ENCODE measurements around the gene HSPA4.
"Not testable (repeated sequence)": the region's sequence is repeated elsewhere in the genome, so short reads cannot be mapped to it uniquely, and the experiment has no call there.

The HSPA4 gene

DNA sequence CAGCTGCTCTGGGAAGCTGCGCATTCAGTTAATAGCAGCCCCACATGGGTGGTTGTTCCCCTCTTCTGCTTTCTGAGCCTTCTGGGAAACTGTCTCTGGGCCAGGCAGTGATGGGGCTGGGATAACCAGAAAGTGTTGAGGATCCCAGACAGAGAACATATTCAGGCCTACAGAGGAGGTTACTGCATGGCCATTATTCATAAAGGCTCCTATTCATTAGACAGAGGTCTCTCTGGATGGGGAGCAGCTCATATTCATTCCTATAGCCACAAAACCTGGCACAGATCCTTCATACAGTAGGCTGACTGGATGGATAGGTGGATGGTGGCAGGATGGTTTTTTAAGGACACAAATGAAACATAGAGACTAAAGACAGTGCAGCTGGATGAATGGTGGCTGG is 76.3 kb downstream of the HSPA4 start:
- no peak for DNase-seq

DNA sequence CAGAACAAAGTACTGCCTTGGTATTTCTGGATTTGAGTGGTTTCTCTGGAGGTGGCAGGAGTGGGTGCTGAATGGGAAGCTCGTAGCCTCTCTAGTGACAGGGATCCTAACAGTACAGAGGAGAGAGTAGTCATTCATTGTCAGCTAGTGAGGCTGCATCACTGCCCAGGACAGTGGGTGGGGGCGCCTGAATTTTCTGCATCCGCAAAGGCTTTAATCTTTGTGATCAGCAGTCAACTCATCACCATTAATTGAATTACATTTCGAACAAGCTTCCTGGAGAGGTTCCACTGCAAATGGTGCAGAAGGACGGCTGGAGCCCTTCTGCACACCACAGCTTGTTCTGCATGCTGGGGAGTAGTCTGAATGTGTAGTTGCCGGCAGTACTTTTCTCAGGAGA is 77.5 kb downstream of the HSPA4 start:
- DNase-seq: no peak

DNA sequence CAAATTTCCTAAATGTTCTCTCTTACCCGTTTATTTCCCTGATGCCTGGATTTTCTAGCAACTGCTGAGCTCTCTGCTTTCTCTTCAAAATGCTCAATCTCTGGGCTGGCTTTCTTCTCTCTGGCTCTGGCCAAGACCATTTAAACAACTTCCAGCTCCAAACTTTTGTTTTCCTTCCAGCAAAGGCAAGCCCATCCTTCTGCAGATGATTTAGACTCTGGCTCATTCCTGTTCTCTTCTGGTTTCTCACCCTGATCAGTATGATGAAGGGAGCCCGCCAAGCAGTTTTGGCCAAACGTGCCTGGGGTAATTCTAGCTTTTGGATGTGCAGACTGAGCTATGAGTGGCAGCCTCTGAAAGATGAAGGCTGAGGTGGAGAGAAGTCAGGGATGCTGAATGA is 78.1 kb downstream of the HSPA4 start:
- DNase-seq: no peak

DNA sequence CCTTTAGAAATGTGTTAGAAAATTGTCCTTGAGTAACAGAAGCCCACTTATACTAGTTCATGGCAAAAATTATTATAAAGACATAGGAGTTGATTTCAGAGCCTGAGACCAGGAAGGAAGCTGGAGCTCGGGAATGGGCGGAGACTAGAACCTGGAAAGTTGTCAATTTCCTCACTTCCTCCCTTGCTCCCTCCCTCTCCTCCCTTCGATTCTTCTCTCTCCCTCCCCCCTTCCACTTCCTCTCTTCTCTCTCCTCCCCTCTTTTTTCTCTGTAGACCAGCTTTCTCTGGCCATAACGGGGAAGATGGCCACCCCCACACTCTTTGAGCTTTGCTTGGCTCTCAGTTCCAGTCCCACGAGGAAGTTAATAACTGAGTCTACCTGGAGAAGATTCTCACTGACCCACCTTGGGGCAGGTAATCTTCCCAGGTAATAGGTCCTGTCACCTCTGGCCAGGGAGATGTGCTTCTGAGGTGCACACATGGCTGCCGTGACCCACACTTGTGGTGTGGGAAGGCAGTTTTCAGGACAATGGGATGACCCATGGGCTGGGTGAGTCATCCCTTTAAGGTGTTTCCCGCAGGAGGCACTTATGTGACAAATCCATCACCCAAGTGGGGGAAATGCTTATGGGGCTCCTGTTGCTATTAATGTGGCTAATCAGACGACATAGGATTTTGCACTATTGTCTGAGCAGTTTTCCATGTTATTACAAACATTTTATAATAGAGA is 78.7 kb downstream of the HSPA4 start:
- no peak for DNase-seq

DNA sequence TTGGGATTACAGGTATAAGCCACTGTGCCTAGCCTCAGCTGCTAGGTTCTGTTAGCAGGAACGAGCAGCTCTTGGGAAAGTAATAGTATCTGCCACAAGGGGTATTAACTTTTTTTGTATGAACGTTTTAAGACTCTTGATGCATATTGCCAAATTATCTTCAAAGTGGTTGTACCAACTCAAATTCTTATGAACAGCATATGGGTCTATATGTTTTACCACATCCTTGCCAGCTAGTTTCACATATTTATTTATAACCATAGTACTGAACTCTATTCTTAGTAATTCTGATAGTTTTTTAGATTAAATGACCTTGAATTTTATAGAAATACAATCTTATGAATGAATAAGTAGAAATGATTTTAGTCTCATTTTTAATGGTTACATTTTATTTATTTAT is 80.9 kb downstream of the HSPA4 start:
- DNase-seq: no peak

DNA sequence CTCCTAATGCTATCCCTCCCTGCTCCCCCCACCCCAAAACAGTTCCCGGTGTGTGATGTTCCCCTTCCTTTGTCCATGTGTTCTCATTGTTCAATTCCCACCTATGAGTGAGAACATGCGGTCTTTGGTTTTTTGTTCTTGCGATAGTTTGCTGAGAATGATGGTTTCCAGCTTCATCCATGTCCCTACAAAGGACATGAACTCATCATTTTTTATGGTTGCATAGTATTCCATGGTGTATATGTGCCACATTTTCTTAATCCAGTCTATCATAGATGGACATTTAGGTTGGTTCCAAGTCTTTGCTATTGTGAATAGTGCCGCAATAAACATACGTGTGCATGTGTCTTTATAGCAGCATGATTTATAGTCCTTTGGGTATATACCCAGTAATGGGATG is 81.4 kb downstream of the HSPA4 start:
- not testable (repeated sequence) for DNase-seq

DNA sequence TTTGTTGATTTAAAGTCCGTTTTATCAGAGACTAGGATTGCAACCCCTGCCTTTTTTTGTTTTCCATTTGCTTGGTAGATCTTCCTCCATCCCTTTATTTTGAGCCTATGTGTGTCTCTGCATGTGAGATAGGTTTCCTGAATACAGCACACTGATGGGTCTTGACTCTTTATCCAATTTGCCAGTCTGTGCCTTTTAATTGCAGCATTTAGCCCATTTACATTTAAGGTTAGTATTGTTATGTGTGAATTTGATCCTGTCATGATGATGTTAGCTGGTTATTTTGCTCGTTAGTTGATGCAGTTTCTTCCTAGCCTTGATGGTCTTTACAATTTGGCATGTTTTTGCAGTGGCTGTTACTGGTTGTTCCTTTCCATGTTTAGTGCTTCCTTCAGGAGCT is 85.1 kb downstream of the HSPA4 start:
- DNase-seq: not testable (repeated sequence)

DNA sequence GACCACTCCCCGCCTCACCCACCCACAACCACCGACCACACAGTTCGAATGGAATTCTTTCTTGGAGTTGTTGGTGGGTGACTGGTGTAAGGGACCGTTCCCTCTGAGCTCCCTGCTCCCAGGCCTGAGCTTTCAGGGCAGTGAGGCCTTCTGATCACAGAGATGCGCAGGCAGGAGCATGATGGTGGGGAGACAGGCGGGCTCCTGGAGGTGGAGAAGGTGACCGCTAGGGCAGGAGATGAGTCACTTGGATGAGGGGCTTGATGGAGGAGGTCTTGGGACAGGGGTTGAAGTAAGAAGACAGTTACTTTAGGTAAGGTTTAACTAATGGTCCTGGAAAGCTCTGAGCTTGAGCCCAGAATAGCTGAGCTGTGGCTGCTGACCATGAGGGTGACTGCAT is 88.5 kb downstream of the HSPA4 start:
- DNase-seq: no peak

DNA sequence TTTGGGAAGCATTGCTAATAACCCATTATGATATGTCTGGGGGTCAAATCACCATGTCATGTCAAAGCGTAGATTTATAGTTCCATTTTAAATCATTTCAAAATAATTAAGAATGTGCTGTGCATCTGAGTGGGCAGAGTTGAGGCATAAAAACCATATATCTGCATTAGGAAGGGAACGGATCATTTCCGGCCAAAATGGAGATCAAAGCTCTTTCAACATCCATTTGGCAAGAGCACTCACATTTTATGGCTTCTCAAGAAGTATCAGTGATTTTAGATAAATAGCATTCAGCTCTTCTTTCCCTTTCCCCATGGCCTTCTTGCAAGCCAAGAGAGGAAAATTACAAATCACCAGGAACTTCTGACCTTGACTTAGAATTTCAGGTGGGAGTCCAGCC is 89.9 kb downstream of the HSPA4 start:
- DNase-seq: no peak

DNA sequence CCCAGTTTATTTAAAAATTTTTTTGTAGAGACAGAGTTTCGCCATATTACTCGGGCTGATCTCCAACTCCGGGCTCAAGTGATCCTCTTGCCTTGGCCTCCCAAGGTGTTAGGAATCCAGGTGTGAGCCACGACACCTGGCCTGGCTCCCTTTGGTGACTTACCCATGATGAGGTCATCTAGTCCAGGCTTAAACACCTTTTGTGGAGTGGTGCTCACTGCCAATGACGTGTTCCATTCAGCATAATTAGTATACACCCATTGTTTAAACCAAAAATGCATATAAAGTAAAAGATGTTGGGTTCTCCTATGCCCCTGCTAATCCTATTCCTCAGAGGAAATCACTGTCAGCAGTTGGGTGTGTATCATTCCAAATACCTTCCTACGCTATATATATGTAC is 91.0 kb downstream of the HSPA4 start:
- no peak for DNase-seq

DNA sequence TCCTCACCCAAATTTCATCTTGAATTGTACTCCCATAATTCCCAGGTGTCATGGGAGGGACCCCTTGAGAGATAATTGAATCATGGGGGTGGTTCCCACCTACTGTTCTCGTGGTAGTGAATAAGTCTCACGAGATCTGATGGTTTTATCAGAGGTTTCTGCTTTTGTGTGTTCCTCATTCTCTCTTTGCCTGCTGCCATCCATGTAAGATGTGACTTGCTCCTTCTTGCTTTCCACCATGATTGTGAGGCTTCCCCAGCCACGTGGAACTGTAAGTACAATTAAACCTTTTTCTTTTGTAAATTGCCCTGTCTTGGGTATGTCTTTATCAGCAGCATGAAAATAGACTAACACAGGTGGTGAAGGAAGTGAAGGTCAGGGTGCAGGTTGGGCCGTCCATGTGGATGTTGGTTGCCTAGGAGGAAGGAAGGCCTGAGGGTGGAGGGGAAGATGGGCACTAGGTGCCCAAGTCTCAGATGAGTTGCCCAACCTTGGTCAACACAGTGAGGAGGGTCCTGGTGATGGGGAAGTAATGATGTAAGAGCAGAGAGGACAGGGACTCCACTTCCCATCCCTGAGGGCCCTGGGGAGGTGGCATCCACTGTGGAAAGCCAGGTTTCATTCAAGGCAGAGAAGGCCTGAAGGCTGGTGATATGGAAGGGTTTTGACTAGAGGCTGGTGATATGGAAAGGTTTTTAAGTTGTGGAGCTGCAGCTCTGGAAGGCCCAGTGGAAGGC is 92.6 kb downstream of the HSPA4 start:
- no peak for DNase-seq

DNA sequence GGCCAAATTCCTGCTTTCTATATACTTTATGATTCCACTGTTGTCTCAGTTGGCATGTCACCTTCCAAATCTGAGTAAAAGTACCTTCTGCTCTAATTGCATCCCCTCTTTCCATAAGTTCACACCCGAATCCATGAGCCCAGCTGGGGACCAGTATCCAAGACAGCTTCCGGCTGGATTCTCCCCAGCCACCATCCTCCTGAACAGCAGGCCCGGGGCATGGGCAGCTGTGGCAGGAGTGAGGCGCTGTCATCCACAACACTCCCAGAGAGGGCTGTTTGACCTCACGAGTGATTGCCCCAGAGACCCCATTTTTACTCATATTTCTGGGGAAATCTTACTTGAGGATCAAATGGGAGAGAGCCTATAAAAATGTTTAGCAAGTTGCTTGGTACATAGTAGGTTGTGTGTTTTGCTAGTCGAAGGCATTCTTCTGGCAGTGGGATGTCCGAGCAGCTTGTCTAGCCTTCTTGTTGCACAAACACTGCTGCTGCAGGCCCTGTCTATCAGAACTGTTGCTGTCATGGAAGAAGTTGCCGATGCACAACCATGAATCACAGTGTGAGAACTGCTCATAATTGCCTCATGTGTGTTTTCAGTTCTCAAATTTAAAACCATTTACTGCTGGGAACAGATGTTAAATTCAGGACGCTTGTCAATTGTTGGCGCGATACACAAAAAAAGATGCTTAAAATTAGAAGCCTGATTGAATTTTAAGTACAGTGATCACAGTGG is 93.8 kb downstream of the HSPA4 start:
- DNase-seq: no peak

DNA sequence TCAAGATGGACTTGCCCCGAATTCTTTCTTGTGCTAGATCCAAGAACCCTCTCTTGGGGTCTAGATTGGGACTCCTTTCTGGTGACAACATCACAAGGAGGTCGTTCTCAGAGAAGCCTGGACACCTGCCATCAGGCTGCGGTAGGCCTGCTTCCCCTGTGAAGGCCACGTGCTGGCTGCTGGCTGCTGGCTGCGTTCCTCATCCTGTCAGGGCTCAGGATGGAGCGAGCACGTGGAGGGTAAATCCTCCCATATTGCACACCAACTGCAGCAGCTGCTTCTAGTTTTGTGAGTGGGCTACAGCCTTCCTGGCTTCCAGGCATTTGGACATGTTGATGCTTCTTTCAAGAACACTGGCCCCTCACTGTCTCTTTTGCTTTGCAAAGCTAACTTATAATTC is 95.6 kb downstream of the HSPA4 start:
- no peak for DNase-seq

DNA sequence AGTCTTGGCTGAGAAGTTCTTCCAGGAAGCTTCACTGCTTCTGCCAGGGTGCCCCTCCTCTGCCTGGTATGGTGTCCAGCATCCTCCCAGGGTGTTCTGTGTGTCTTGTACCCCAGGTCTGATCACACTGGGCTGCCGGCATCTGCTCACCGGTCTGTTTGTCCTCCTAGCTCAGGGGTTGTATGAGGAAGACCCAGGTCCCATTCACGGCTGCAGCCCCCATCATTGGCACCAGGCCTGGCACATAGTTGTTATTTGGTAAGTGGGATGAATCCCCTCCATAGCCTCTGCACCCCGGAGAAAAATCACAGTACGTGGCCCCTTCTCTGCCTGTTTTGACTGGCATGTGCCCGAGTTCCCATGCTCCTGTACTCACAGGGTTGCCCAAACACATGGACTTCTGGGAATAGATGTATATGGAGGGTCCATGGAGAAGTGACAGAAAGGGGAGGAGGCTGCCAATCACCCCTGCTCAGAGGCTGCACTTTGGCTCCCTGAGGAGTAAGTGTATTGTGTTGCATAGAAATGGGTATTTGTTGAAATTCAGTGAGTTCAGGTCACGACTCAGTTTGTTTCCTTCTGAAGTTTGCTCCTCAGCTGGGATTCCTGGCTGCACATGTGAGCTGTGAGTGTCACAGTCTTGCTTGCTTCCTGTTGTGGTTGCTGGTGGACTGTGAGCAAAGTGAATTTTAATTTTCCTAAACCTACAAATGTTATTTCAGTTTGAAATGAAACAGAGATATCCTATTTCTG is 96.2 kb downstream of the HSPA4 start:
- DNase-seq: no peak

DNA sequence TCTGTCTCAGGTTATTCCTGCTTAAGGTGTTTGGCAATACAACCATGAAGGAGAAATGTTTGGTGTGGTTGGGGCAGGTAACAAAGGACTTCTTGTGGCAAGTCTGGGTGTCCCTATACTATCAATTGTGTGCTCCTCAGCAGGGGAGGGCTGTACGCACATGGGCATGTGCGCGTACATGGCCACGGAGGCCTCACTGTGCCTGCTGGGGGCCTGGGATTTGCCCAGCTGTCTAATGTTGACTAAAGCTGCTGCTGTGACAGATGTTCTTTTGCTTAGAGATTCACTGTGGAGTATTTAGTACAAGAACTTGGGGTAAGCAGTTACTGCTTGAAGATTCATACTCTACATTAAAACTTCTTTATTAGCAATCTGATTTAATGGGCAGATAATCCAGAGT is 97.5 kb downstream of the HSPA4 start:
- no peak for DNase-seq

DNA sequence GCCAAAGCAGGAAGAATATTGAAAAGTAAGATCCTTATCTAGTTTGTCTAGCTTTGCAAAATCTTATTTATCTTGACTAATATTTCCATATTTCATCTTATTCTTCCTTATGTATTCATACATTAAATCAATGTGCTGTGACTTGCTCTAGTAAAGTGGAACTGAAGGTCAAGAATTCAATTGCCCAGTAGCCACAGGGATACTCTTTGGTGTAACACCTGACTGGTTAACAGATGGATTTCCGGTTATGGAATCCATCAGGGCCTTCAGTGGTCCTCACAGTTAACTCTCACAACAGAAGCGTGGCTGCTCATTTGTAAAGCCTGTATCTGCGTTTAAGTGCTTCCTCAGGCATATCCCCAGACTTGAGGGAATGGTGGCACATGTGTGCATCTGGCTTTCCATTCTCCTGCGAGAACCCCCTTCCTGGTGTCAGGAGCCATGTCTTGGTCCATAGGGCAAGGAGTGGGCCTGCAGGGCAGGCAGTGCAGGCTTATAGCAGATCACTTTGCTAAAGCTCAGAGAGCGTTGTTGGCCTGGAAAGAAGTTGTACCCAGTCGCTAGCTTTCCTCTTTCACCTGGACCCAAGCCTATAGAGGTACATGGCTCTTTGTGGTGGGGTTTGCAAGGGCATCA is 99.2 kb downstream of the HSPA4 start:
- DNase-seq: no peak

DNA sequence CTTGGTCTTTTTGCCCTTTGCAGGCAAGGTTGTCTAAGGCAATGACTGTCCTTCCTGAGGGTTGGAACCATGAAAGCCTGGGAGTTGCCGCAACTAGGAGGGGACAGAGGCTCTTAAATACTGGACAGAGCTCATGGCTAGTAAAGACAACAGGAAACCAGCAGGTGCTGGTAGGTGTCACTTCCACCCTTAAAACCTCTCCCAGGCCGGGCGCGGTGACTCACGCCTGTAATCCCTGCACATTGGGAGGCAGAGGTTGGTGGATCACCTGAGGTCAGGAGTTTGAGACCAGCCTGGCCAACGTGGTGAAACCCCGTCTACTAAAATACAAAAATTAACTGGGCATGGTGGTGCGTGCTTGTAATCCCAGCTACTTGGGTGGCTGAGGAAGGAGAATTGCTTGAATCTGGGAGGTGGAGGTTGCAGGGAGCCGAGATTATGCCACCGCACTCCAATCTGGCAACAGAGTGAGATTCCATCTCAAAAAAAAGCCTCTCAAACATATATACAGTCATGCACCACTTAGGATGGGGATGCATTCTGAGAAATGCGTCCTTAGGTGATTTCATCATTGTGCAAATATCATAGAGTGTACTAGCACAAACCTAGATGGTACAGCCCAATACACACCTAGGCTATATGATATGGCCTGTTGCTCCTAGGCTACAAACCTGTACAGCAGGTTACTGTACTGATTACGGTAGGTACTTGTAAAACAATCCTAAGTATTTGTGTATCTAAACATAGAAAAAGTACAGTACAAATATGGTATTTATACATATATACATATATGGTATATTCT is 102.7 kb downstream of the HSPA4 start:
- no peak for DNase-seq

DNA sequence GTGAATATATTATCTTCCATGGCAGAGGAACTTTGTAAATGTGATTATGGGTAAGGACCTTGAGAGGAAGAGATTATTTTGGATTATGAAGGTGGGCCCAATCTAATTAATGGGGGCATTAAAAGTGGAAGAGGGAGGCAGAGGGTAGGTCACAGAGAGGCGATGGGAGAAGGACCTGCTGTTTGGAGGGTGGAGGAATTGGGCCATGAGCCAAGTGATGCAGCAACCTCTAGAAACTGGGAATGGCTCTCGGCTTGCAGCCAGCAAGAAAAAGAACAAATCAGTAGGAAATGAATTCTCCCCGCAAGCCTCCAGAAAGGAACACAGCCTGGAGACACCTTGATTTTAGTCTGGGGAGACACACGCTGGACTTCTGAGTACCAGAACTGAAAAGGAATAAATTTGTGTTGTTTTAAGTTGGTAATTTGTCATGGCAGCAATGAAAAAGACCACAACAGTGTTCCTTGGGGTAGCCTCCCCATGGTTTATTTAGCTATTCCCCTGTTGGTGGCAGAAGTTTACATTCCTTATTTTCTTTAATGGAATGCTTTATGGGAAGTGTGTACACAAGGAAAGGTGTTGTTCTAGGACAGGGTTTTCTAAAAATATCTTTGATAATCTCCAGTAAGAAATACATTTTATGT is 103.6 kb downstream of the HSPA4 start:
- DNase-seq: no peak
